NCI-H748 (cell line): ENCODE results near the gene DNM1L.
"Not testable (repeated sequence)": the region's sequence is repeated elsewhere in the genome, so short reads cannot be mapped to it uniquely, and the experiment has no call there.

Experiments used
- DNase-seq: peaks from one replicate; lab custom pipeline; 2025; ENCODE audit not compliant: unreplicated experiment; lab: John Stamatoyannopoulos, UW

Gene DNM1L

DNA sequence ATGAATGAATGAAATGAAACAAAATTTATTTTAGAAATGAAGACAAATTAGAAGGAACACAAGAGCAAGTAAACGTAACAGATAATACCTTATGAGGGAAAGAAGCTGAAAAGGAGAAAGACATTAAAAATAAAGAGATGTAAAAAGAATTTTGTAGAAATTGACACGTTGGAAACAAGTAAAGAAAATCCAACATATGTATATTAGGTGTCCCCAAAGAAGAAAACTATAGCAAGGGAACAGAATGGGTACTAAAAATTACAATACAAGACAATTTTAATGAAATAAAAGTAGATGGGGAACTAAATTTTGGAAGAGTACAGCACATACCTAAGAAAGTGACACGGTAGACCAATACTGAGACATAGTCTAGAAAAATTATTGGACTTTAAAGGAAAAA, 16.7 kb downstream of the DNM1L start:
- no peak for DNase-seq

DNA sequence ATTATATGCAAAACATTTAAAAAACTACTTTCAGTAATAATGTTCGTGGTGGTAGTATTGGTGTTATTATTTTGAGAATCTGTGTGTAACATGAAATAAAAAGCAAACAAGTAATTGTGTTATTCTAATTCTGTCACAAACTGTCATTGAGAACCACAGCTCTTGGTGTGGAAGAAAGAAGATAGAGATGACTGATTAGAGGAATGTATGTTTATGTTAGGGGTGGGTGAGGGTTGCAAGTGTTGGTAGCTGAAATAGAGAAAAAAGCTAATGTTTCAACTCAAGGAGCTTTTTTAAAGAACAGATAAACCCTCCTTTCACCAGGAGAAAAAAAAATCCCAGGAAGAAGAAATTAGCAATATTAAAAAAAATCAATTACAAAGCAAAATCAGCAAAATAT, 18.3 kb downstream of the DNM1L start:
- no peak for DNase-seq

DNA sequence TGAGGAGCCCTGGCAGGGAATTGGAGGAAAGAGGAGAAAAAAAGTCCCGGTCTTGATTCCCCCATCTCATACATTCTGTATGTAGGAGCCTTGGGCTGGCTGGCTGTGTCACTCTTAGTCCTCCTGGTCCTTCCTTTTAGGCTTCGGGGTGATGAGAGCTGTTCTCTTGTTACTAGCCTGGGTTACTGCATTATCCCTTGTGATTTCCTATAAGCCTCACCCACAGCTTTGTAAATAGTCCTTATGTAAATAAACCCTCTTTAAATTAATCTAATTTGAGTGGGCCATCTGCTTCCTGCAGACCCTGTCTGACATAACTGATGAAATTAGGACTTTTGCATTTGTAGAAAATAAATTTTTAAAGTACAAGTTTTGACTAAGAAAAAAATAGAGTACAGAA, 19.2 kb downstream of the DNM1L start:
- peak; percentile 85 for DNase-seq

DNA sequence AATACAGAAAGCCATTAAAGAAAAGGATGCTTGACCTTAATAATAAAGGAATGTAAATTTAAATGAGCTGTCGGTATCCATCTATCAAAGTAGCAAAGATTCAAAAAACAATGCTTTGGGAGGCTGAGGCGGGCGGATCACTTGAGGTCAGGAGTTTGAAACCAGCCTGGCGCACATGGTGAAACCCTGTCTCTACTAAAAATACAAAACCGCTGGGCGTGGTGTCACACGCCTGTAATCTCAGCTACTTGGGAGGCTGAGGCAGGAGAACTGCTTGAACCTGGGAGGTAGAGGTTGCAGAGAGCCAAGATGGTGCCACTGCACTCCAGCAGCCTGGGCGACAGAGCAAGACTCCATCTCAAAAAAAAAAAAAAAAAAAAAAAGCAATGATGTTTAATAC, 20.3 kb downstream of the DNM1L start:
- not testable (repeated sequence) for DNase-seq

DNA sequence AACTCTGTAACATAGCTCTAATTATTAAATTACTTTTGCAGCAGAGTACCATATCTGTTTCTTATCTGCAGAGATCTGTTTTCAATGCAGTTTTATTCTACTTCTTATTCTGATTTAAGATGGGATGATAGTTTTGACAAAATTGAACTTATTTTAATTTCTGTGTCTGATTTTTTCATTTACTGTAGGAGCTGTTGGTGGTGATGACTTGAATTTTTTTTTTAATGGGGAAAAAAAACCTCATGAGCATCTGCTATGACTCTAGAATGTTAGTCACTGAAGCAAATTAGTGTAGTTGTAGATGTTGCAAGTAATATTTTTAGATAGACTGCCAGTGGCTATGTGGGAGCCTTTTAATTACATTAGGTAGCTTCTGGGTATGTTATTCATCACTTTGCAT, 23.4 kb downstream of the DNM1L start:
- DNase-seq, result no peak

DNA sequence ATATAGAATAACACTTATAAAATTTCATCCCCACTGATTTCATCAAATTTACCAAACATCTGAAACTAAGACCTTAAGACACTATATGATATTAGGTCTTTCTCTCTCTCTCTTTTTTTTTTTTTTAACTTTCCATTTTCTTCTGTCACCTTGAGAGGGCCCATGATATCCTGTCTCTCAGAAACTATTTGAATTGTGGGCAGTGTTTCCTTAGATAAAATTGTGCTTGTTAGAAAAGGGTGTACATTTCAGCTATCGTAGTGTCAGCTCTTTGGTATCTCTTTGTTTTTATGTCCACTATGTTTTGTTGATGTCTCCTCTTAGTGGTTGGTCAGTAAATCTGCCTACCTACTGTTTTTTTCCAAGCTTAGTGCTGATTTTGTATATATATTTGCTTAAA, 23.8 kb downstream of the DNM1L start:
- no peak for DNase-seq

DNA sequence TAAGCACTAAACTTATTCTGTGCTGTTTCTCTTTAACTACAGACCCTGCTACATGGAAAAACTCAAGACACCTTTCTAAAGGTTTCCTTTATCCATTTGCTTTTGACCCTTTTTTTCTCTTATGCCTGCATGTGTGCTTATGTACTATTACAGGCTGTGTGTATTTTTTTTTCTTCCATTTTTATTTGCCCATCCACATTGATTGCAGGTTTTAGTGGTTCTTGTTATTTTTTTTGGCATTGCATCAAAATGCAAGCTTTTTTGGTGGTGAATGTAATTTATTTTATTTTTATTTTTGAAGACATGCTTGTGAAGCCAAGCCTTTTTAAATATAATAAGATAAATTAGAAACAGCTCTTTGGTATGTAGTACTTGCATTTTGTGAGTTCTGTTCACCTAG, 26.7 kb downstream of the DNM1L start:
- DNase-seq, result no peak

DNA sequence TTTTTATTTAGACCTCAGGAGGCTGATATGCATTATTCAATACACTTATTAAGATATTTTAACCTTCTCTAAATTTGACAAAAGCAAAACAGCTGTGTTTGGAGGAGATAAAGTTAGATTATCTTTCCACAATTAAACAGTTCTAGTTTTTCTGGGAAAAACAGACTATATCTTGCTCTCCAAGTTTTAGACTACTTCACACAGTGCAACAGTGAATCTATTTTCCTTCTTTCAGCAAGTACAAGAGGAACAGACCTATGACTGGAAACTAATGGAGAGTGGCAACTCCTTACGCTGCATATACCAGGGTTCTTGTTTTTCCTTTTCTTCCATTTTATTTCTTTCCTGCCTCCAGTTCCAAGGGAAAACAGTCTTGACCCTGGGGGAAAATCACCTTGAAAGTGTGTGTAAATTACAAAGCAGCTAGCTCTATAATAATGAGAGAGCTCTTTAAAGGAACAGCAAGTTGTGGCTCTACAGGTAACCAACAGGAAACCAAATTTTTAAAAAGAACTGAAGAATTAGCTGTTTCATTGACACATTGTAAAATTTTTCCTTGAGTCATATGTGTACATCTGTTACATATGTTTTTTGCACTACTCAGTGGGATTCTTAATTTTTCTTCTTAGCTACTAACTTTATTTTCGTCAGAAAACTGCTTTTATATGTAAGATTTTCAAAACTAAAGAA, 27.4 kb downstream of the DNM1L start:
- DNase-seq, result no peak

DNA sequence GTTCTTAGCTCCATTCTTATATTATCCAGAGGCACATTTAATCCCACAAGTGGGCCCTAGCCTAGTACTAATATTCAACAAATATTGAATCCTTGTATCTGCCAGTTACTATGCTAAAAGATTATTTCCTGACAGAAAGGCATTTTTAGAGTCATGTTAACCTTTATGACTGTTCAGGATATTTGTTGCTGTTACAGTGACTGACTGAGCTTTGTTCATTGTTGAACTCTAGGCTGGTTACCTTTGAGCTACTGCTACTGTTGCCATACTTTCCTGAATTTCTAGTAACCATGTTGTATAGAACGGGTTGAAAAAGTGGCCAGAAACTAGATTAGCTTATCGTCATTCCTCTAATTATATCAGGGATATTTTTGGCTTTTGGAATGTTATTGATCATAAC, 29.8 kb downstream of the DNM1L start:
- DNase-seq, result no peak

DNA sequence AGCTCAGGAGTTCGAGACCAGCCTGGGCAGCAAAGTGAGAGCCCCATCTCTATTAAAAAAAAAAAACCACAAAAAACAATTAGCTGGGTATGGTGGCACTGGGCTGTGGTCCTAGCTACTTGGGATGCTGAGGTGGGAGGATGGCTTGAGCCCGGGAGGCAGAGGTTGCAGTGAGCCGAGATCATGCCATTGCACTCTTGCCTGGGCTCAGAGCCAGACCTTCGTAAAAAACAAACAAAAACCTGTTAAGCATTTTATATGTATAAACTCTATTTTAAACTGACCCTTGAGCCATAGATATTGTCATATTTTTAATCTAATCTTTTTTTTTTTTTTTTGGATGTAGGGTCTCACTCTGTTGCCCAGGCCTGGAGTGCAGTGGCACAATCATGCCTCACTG, 35.7 kb downstream of the DNM1L start:
- DNase-seq, result no peak

DNA sequence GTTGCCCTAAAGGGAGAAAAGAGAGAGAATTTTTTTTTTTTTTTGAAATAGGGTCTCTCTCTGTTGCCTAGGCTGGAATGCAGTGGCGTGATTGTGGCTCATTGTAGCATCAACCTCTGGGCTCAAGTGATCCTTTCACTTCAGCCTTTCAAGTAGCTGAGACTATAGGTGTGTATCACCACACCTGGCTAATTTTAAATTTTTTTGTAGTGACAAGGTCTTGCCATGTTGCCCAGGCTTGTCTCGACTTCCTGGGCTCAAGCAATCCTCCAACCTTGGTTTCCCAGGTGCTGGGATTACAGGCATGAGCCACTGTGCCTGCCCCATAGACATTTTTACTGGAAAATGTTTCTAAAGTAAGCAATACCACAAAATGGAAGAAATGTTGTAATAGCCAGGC, 39.8 kb downstream of the DNM1L start:
- DNase-seq, result no peak

DNA sequence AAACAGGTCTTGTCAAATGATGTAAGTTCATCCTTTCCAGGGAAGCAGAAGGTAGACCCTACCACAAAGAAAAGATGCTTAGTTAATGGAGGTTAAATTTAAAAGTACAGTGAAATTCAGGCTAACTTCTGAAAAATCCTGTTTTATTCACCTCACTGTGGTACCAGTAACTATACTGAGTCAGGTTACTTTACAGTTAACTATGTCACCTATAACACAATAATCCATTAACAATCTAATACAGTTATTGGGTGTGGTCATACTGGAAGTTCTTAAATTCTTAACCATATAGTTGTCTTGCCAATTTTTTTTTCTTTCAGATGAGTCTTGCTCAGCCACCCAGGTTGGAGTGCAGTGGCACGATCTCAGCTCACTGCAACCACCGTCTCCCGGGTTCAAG, 46.2 kb downstream of the DNM1L start:
- not testable (repeated sequence) for DNase-seq

DNA sequence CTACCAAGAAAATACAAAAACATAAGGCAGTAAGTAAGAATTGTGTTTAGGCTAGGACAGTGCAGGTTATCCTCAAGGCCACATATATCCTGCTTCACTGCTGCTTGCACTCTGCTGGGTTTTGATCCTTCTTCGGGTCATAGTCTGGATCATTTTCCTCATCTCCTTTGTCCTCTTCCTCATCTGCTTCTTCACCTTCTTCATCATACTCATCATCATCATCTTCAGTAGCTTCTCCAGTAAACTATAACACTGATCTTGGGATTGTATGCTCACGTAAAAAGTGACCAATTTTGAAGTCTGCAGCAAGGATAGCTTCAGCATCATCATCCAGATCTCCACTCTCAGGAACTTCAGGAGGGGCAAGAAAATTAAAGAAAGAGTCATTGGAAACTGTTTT, 47.2 kb downstream of the DNM1L start:
- no peak for DNase-seq

DNA sequence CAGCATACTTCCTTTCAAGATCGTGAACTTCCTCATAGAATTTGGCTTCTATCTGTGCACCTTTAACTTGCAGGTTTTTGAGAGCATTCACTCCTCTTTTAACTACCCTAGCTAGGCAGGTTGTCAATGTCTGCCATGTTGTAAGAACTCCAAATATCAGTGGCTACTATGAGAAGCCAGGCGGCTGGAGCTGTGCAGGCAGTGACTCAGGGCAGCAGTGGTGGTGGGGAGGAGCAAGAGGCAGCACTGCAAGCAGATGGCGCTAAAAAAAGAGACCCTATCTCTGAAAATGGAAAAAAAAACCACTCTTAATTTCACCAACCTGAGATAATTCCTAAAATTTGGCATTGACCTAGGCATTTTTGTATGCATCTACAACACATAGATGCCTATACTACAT, 48.1 kb downstream of the DNM1L start:
- DNase-seq, result no peak

DNA sequence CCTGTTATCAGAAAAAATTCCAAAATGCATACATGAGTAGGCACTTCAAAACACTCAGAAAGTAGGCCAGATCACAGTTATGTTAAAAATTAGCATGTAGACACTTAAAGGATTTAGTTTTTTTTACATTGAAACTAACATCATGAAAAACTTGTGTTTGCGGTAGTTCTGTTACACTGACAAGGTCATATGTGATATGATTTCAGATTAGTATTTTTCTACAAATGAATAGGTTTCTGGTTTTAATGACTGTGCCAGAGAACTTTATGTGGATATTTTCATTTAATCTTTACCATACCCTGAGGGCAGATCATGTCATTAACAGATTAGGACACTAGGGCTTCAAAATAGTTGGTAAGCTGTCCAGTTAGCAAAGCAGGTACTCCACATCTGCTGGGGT, 55.9 kb downstream of the DNM1L start:
- DNase-seq, result no peak

DNA sequence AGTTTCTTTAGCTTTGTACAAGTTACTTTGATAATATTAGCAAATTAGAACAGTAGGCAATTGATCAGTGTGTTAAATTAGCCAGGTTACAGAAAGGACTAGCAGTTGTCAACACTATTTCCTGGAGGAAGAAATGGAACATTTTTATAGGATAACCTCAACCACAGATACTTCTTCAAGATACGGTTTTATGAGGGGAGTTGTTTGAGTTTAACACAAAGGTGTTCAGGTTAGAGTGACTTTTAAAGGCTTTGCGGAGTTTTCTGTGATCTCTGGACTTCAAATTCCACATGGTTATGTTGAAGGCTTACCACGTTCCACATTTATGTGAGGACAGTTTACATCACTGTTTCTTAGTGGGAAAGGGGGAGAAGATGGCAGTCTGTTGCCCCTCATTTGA, 57.3 kb downstream of the DNM1L start:
- DNase-seq, result no peak

DNA sequence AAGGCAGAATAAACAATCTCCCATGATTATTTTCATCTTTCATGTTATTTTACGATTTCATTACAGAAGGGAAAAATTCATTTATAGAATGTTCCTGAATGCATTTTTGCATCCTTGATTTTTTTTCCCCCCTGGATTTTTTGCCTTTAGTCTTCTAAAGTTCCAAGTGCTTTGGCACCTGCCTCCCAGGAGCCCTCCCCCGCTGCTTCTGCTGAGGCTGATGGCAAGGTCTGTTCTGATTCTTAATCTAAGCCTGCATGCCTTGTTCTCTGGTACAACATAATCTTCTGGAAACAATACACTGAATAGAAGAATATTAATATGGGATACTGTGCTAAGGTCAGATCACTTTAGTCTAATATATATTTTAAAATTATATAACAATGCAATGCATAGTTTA, 58.6 kb downstream of the DNM1L start:
- no peak for DNase-seq

DNA sequence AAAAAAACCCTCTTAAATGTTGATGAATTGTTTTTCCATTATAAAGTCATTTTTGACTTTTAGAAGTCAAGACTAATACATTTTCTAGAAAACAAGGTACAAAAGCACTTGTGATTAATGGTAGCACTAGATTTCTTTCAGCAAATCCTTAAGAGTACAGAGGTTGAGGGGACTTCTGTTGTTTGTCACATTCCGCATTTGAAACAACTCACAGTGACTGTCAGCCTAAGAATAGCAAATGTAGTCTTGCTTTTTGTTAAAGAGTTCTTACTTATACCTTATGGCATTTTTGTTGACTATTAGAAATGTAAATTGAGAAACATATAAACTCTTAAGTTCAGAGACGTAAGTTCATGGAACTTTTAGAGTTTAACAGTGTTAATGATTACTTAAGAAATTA, 60.2 kb downstream of the DNM1L start:
- DNase-seq, result no peak

DNA sequence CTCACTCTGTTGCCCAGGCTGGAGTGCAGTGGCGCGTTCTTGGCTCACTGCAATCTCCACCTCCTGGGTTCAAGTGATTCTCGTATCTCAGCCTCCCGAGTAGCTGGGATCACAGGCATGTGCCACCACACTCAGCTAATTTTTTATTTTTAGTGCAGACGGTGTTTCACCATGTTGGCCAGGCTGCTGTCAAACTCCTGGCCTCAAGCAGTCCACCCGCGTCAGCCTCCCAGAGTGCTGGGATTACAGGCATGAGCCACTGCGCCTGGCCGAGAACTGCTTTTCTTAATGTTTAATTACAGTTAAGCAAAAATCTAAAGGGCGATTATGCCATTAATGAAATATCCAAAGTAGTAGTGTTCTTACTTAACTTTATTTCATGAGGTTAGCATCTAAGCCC, 63.0 kb downstream of the DNM1L start:
- DNase-seq, result no peak

DNA sequence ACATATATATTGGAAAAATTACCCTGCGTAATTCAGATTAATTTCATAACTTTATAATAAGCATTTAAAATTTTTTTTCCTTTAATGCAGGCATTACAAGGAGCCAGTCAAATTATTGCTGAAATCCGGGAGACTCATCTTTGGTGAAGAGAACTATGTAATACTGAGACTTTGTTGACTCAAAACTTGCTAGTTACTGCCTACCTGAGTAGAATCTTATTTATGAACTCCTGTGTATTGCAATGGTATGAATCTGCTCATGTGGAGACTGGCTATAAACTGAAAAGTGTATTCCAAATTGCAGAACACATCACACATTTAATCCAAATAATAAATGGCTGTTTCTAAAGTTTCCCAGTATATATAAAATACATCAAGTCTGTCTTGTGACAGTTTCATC, 64.2 kb downstream of the DNM1L start:
- no peak for DNase-seq

DNA sequence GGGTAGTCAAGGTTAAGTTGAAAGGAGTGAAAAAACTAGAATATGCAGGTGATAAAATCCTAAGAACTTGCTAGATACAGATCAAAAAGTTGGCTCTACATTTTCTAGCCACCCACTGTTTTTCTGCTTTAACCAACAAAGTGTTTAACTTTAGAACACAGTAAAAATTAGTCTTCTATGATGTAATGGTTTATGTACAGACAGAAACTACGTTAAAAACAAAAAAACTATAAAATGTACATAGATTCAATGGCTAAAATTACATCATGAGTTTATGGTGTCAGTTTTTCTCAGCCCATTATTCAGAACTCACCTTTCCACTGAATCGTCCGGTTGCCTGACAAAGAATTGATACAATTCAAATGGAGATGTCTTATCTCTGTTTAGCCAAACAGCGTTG, 74.5 kb downstream of the DNM1L start:
- DNase-seq, result no peak

DNA sequence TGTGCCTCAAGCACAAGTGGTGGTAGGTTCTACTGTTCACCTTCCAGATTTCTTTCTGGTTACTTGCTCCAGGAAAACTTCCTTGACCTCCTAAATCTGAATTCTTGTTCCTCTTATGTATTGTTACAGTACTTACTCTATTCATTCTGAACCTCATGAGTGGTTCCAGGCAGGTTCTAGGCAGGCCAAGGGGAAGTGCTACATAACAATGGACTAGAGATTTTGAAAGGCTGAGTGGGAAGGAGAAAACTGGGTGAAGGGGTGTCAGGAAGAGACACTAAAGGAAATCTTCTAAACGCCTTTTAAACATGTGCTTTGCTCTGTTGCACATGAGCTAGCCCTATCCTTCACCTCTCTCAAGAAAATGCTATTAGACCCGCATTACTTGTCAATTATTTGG, 75.0 kb downstream of the DNM1L start:
- DNase-seq, result no peak

DNA sequence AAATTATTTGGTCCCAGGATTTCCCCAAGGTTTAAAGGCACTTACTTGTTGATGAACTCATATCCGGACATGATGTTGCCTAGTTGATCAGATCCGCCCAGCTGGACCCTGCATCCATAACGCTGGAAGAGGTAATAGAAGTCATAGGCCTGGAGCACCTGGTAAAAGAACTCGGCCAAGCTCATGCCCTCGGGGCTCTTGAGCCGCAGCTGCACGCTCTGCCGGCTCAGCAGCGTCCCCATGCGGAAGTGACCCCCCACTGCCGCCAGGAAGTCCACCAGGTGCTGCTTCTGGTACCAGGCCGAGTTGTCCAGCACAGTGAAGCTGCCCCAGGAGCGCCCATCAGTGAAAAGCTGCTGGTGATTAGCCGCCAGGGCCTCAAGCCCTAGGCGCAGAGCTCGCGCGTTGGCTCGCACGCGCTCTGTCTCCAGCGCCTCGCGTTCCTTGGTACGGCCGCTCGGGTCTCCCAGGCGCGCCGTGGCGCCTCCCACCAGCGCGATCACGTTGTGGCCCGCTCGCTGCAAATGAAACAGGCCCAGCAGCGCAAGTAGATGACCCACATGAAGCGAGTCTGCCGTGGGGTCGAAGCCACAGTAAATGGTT, 76.1 kb downstream of the DNM1L start:
- DNase-seq, result peak; percentile 95
